Coronary artery (tissue), 2 donors: ENCODE results near the gene MCOLN2.

Source experiments
- DNase-seq: peaks from one replicate; pipeline ENCODE4 v3.0.0-alpha.2; 2017; ENCODE audit warnings: low spot score
- H3K27ac ChIP-seq, 2 donors: fragments of 200-600 bp; sonication (generic); one replicate each; pipeline ENCODE4 v1.5.1; 2016 to 2019
- H3K4me3 ChIP-seq: fragments of 200-600 bp; sonication (generic); 2 replicates; pipeline ENCODE4 v1.5.1; 2016; ENCODE audit warnings: mild to moderate bottlenecking, moderate library complexity
- TF ChIP-seq, protein P1 (sequence below): fragments of 200-600 bp; sonication (generic); IDR thresholded peaks from one replicate; pipeline ENCODE4 v1.5.1; 2019; ENCODE audit warnings: antibody characterized with exemption

The MCOLN2 gene

DNA sequence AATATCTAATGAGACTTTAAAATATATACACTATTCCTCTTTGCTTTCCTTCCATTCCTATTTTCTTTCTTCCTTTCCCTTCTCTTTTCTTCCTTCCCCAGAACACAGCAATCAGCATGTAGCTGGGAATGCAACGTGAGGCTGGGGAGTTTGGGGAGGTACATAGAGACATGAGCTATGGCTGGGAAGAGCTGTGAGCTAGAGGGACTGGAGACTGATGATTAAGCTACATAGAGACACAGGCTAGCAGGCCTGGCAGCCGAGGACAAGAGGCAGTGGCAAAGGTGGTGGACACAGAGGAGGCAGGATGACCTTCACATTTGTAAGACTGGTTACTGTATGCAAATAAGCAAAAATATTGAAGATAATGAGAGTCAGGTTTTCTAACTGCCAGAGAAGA, 111.4 kb downstream of the MCOLN2 start:
- no peak overlapping the region for H3K4me3 ChIP-seq
- TF ChIP-seq, protein P1, sequence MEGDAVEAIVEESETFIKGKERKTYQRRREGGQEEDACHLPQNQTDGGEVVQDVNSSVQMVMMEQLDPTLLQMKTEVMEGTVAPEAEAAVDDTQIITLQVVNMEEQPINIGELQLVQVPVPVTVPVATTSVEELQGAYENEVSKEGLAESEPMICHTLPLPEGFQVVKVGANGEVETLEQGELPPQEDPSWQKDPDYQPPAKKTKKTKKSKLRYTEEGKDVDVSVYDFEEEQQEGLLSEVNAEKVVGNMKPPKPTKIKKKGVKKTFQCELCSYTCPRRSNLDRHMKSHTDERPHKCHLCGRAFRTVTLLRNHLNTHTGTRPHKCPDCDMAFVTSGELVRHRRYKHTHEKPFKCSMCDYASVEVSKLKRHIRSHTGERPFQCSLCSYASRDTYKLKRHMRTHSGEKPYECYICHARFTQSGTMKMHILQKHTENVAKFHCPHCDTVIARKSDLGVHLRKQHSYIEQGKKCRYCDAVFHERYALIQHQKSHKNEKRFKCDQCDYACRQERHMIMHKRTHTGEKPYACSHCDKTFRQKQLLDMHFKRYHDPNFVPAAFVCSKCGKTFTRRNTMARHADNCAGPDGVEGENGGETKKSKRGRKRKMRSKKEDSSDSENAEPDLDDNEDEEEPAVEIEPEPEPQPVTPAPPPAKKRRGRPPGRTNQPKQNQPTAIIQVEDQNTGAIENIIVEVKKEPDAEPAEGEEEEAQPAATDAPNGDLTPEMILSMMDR: no peak
- DNase-seq: no peak
- H3K27ac ChIP-seq: no peak overlapping the region

DNA sequence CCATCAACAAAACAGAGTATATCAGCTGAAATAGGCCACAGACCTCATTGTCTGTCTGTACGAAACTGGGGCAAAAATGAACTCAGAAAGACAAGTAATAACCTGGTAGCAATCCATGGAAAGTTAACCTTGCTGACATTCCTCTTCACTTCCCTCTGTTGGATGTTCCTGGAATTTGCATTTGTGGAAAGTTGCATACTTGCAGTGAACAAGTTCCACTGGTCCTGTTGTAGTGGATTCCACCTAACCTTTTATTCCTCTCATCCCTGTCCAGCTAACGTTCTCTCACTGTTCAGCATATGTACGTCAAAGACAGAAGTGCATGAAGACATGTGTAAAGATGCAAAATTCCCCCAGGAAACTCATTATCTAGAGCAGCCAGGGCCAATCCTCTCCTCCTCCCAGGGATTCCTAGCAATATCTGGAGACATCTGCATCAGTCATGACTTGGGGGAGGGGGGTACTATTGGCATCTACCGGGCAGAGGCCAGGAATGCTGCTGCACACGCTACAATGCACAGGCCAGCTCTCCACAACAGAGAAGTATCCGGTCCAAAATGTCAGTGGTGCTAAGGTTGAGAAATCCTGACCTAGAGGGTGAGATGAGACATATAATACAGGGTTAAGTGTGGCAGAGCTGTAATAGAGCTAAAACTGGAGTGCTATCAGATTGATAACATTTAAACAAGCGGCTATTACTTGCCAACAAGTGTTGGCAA, 112.1 kb downstream of the MCOLN2 start:
- DNase-seq: no peak

DNA sequence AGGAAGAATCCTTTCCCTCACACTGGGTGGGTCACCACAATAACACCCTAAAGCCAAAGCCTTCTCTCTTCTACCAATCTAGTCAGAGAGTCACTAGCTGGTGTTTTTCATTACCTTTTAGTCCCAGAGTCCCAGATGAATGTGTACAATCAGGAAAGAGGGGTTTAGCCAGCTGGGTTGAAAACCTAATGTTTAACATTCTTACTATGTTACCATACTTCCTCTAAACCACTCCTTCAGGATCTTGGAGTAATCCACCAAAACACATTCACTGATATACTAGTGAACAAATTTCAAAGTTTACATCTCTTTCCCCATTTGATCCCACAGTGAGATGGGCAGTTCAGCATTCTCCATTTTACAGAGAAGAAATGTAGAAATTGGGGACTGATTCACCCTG, 113.6 kb downstream of the MCOLN2 start:
- no peak for DNase-seq
- TF ChIP-seq, protein P1: no peak
- H3K4me3 ChIP-seq: no peak overlapping the region
- H3K27ac ChIP-seq: no peak overlapping the region

More for the DNA sequence above, 112.1 kb downstream of the MCOLN2 start:
- no peak overlapping the region for H3K4me3 ChIP-seq
- H3K27ac ChIP-seq: no peak overlapping the region
- TF ChIP-seq, protein P1: no peak

DNA sequence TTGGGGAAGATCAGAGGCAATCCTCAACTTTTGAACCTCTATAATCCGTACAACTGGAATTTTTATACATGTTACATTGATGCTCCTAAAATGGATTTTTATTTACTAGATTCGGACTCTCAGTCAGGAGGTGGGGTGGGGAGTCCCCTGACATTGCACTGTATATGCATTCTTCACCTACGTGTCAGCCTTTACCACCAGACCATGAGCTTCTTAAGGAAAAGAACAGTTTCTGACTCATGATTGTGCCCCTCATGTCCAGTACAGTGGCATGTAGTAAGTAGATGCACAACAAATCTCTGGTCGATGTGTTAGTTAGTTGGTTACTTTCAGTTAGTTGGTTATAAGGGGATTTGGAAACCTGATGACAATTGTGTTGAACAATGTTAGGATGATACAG, 119.3 kb downstream of the MCOLN2 start:
- TF ChIP-seq, protein P1: no peak
- no peak for DNase-seq
- Histone ChIP-seq H3K27ac (no peak overlapping the region), H3K4me3 (no peak overlapping the region)

DNA sequence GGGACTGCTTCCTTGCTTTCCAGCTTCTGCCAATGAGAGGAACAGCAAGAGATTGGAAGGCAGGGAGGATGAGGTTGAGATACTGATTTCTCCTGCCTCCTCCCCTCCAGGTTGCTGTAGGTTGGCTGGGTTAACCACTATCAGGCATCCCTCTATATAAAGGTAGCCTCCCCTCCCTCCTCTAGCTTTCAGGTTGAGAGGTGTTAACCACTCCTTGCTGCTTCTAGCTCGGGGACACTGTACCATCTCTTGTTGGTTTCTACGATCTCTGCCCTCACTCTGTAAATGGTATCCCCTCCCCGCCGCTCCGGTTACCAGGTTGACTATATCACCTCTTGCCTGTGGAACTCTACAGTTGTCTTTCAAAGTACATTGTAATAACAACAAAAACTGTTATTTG, 120.6 kb downstream of the MCOLN2 start:
- Histone ChIP-seq H3K27ac (no peak overlapping the region), H3K4me3 (no peak overlapping the region)
- no peak for DNase-seq
- TF ChIP-seq, protein P1: no peak
